WI38 (cell line): ENCODE measurements around the gene ZNF319.

ENCODE experiments used
- H3K4me3 ChIP-seq: 2 replicates; pipeline ENCODE4 v1.5.1; 2011; ENCODE audit warnings: low read depth, mild to moderate bottlenecking, control low read depth, low read length
- TF ChIP-seq, protein P1 (sequence below): IDR thresholded peaks from 2 replicates; pipeline ENCODE4 v1.5.1; 2012; ENCODE audit warnings: low read depth, mild to moderate bottlenecking, control low read depth, low read length

ZNF319 gene

DNA sequence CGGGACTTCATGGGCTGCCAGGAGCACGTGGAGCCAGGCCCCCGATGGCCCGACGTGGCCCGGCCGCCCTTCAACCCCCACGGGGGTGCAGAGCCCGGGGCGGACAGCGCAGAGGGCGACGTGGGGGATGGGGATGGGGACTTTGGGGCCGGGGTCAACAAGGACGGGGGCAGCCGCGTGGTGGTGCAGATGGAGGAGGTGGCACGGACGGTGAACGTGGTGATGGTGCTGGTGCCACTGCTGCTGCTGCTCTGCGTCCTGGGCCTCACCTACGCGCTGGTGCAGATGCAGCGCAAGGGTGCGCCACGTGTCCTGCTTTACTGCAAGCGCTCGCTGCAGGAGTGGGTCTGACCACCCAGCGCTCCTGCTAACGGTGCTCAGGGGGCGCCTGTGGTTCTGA, 44.6 kb upstream of the ZNF319 start:
- H3K4me3 ChIP-seq: no peak overlapping the region
- TF ChIP-seq, protein P1, sequence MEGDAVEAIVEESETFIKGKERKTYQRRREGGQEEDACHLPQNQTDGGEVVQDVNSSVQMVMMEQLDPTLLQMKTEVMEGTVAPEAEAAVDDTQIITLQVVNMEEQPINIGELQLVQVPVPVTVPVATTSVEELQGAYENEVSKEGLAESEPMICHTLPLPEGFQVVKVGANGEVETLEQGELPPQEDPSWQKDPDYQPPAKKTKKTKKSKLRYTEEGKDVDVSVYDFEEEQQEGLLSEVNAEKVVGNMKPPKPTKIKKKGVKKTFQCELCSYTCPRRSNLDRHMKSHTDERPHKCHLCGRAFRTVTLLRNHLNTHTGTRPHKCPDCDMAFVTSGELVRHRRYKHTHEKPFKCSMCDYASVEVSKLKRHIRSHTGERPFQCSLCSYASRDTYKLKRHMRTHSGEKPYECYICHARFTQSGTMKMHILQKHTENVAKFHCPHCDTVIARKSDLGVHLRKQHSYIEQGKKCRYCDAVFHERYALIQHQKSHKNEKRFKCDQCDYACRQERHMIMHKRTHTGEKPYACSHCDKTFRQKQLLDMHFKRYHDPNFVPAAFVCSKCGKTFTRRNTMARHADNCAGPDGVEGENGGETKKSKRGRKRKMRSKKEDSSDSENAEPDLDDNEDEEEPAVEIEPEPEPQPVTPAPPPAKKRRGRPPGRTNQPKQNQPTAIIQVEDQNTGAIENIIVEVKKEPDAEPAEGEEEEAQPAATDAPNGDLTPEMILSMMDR: no peak

DNA sequence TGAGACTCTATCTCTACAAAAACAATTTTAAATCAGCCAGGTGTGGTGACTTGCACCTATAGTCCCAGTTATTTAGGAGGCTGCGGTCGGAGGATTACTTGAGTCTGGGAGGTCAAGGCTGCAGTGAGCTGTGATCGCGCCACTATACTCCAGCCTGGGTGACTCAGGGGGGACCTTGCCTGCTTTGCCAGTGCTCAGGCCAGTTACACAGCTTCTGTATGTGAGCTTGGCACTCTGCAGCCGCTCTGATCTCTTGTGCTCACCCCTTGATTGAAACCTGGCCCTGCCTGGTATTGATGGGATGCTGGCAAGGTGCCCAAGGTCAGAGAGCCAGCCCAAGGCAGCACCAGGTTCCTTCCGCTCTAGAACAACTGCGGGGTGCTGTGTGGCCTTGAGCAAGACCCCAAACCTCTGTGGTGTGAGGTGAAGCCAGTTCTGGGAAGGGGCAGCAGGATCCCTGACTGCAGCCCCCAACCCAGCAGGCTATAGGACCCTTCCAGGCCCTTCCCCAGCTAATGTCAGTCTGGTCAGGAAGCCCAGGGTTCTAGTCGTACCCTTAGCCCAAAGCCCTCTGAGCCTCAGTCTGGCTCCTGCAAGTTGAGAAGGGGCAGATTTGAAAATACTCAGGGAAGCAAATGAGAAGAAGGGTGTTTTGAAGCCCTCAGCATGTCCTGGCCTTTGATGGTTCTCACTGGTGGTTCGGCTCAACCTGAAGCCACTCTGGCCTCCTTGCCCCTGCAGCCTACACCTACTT, 44.0 kb upstream of the ZNF319 start:
- TF ChIP-seq, protein P1: no peak
- H3K4me3 ChIP-seq: no peak overlapping the region

DNA sequence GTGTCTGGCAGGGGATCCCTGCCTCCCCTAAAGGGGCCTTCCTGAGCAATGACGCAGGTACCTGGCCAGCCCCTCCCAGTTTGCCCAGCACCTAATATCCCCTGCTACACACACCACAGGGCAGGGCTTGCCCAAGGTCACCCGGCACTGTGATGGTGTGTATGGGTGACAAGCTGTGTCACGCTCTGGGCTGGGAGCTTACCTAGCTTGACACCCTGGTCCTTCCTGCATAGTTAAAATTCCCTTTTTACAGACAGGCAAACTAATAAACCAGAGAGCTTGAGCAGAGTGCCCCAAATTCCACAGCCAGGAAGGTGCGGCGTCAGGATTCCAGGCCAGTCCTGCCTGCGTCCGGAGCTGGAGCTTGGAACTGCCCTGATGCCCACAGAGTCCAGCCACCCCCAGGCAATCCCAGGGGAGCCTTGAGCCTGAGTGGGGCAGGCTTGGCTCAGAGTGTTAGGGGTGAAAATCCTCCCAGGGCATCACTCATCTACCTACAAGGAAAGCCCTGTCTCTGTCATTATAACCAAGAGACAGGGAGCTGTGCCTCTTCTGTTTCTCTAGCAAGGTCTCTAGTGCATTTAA, 43.2 kb upstream of the ZNF319 start:
- TF ChIP-seq, protein P1: no peak
- no peak overlapping the region for H3K4me3 ChIP-seq

DNA sequence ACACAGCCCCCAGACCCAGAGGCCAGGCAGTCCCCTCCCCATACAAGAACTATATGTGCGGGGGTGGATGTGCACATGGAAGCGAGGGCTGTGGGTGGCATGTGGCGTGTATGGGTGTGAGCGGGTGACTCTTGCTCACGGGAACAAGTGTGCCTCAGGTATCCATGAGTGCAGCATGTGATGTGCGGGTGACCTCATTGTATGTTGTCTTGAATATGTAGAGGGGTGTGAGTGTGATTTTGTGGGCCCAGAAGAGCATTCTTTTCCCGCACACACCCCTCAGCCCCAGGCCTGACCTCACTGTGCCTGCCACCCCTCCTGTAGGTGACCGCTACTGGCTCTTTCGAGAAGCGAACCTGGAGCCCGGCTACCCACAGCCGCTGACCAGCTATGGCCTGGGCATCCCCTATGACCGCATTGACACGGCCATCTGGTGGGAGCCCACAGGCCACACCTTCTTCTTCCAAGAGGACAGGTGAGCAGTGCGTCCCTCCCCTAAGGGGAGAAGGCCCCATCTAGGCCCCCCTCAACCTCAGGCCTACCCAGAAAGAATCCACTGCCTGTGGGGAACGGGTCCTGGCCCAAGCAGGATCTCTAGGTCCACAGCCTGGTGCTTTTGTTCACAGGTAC, 42.5 kb upstream of the ZNF319 start:
- H3K4me3 ChIP-seq: no peak overlapping the region
- TF ChIP-seq, protein P1: no peak

DNA sequence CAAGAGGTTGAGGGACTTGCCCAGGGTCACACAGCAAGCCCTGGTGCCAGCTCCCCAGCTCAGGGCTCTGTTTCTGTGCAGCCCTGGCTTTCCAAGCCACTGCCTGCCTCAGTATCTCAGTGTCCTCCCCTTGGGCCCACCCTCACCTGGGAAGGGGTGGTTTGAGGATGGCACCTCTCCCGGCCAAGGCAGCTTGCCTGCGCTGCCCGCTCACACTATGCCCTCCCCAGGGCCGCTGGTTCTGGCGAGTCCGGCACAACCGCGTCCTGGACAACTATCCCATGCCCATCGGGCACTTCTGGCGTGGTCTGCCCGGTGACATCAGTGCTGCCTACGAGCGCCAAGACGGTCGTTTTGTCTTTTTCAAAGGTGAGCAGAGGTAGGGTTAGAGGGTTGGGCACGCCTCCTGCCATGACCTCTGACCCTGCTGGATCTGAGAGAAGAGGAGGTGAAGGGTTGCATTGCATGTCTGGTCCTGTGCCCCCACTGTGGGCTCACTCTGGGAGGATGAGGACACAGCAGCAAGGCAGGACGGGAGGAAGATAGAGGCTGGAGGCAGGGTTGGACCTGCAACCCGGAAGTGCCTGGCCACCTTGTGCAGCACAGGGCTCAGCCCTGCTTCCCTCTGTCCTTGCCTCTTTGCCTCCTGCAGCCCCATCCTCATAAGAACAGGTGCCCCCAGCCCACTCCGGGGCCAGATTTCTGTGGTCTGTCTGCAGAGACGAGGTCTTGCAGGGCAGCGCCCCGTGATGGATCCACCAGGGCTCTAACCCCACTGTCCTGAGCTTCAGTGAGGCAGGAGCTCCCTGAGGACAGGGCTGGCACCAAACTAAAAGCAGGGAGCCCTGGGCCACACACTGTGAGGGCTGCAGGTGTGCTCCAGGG, 41.8 kb upstream of the ZNF319 start:
- TF ChIP-seq, protein P1: no peak
- no peak overlapping the region for H3K4me3 ChIP-seq

DNA sequence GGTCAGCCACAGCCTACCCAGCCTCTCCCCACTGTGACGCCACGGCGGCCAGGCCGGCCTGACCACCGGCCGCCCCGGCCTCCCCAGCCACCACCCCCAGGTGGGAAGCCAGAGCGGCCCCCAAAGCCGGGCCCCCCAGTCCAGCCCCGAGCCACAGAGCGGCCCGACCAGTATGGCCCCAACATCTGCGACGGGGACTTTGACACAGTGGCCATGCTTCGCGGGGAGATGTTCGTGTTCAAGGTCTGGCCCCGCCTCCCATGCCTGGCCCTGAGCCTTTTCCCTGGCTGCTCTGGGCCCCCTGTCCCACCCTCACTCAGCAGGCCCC, 41.1 kb upstream of the ZNF319 start:
- H3K4me3 ChIP-seq: no peak overlapping the region
- TF ChIP-seq, protein P1: no peak
